Activated T-helper 1 cell treated with anti-CD3 and anti-CD28 coated beads, Interleukin-2, amount 50 U/mL, for 16 hours (primary cell): ENCODE measurements around the gene B4GALT1.
A peak's percentile ranks its signal among the peaks of the same experiment; 100 is the strongest.
"Not testable (repeated sequence)": the region's sequence is repeated elsewhere in the genome, so short reads cannot be mapped to it uniquely, and the experiment has no call there.

Experiments used
- DNase-seq, 2 donors: peaks; one replicate each; pipeline ENCODE4 v3.0.0-alpha.2; 2020; ENCODE audit warnings: low read depth in 1 of 2, low spot score in 1 of 2

The B4GALT1 gene

GRCh38 chr9:33104401-33104800 lies 62.7 kb downstream of the B4GALT1 start:
- DNase-seq: no peak

GRCh38 chr9:33103501-33104281 lies 63.4 kb downstream of the B4GALT1 start:
- DNase-seq: no peak

- no peak for DNase-seq
These were observed 64.5 kb downstream of the B4GALT1 start for GRCh38 chr9:33102551-33103210.

GRCh38 chr9:33101104-33101951 lies 65.8 kb downstream of the B4GALT1 start:
- no peak for DNase-seq

- no peak for DNase-seq
These were observed 67.4 kb downstream of the B4GALT1 start for GRCh38 chr9:33099754-33100153.

GRCh38 chr9:33097192-33097591 lies 69.9 kb downstream of the B4GALT1 start:
- DNase-seq: no peak

GRCh38 chr9:33092634-33093033 lies 74.5 kb downstream of the B4GALT1 start:
- no peak for DNase-seq

GRCh38 chr9:33085672-33086071 lies 81.5 kb downstream of the B4GALT1 start:
- DNase-seq: not testable (repeated sequence)

GRCh38 chr9:33082538-33083326 lies 84.4 kb downstream of the B4GALT1 start:
- no peak for DNase-seq

- DNase-seq: no peak
These were observed 85.0 kb downstream of the B4GALT1 start for GRCh38 chr9:33082128-33082527.

GRCh38 chr9:33081128-33081851 lies 85.8 kb downstream of the B4GALT1 start:
- peak in 1 of 2 donors; percentile 44 for DNase-seq

- no peak for DNase-seq
These were observed 86.6 kb downstream of the B4GALT1 start for GRCh38 chr9:33080534-33080933.

- peak; percentile 86 to 92 for DNase-seq
These were observed 90.8 kb downstream of the B4GALT1 start, which contains the start of gene SMU1 for GRCh38 chr9:33076046-33077004. Gene SMU1 (minus strand): TSS chr9:33076674. CDS start chr9:33076608, 66 bp downstream.

GRCh38 chr9:33068991-33069390 lies 98.1 kb downstream of the B4GALT1 start:
- no peak for DNase-seq

- no peak for DNase-seq
These were observed 101.7 kb downstream of the B4GALT1 start for GRCh38 chr9:33065157-33066076.
